Gastrocnemius medialis (tissue), 4 donors: ENCODE data around the gene CEBPG. TPM values are rescaled to one million over a fixed set of nuclear protein-coding genes. Genes with fewer than 3 reads are reported as not detected.

Experiments used
- ATAC-seq, 2 donors: fragments of 150-250 bp; one replicate each; pipeline ENCODE4 v1.9.1; 2016
- DNase-seq, 2 donors: peaks; one replicate each; pipeline ENCODE4 v3.0.0-alpha.2; 2019
- H3K27ac ChIP-seq, 4 donors: fragments of 200-600 bp; sonication (generic); 1 replicate in 1 of 4; 2 replicates in 3 of 4; pipeline ENCODE4 v1.5.1; 2016 to 2018; ENCODE audit warnings: mild to moderate bottlenecking in 2 of 4, moderate library complexity in 1 of 4
- H3K27me3 ChIP-seq, 3 donors: fragments of 200-600 bp; sonication (generic) in 2 of 3; 1 replicate in 1 of 3; 2 replicates in 2 of 3; pipeline versions ENCODE4 v1.5.1 to v1.6.0; 2016 to 2019; ENCODE audit warnings: mild to moderate bottlenecking in 1 of 3, moderate library complexity in 1 of 3
- H3K36me3 ChIP-seq, 2 donors: fragments of 200-600 bp; sonication (generic) in 1 of 2; one replicate each; pipeline ENCODE4 v1.5.1; 2017 to 2018
- H3K4me1 ChIP-seq, 2 donors: fragments of 200-600 bp; sonication (generic) in 1 of 2; one replicate each; pipeline ENCODE4 v1.5.1; 2016 to 2017; ENCODE audit warnings: mild to moderate bottlenecking in 2 of 2
- H3K4me3 ChIP-seq, 4 donors: fragments of 200-600 bp; sonication (generic) in 3 of 4; 1 replicate in 1 of 4; 2 replicates in 3 of 4; pipeline ENCODE4 v1.5.1; 2016 to 2019; ENCODE audit warnings: mild to moderate bottlenecking in 2 of 4
- H3K9me3 ChIP-seq, 3 donors: fragments of 200-600 bp; sonication (generic) in 2 of 3; 1 replicate in 1 of 3; 2 replicates in 2 of 3; pipeline ENCODE4 v1.5.1; 2016 to 2019
- POLR2A ChIP-seq, 2 donors: fragments of 450-650 bp; IDR thresholded peaks; one replicate each; pipeline ENCODE4 v1.6.1; 2017; ENCODE audit warnings: antibody characterized with exemption in 2 of 2, mild to moderate bottlenecking in 2 of 2, moderate library complexity in 2 of 2
- in situ Hi-C, 4 donors: fragments of 200-750 bp; cut with MboI; loops; one replicate each; pipeline versions ENCODE4 v1.15.0 to v1.8.0; 2017; ENCODE audit warnings: low sequenced_read_pairs in 4 of 4
- intact Hi-C: fragments of 100-400 bp; cut with DNase I; formaldehyde crosslinking; loops from one replicate; pipeline ENCODE4 v1.15.1; 2023; ENCODE audit warnings: low total_unique reads
- total RNA-seq, 4 donors: library from RNA; depleted of rRNA; stranded (reverse); fragments of >200 nt; gene quantifications; one replicate each; pipeline versions ENCODE4 v1.1.0 to v1.2.3, GENCODE V29; 2016
- TF ChIP-seq, protein P1 (sequence below), 5 experiments: fragments of 450-650 bp in 3 of 5; fragments of 200-600 bp in 2 of 5; sonication (generic) in 2 of 5; IDR thresholded peaks in 4 of 5; conservative IDR thresholded peaks in 1 of 5; 1 replicate in 4 of 5; 2 replicates in 1 of 5; pipeline ENCODE4 v1.5.1; 2016 to 2019; ENCODE audit warnings: antibody characterized with exemption in 5 of 5, mild to moderate bottlenecking in 3 of 5, moderate library complexity in 3 of 5

The CEBPG gene
- total RNA-seq, 4 donors from 2014 or later = 44.2 to 50.1 (median 46.1) TPM

DNA sequence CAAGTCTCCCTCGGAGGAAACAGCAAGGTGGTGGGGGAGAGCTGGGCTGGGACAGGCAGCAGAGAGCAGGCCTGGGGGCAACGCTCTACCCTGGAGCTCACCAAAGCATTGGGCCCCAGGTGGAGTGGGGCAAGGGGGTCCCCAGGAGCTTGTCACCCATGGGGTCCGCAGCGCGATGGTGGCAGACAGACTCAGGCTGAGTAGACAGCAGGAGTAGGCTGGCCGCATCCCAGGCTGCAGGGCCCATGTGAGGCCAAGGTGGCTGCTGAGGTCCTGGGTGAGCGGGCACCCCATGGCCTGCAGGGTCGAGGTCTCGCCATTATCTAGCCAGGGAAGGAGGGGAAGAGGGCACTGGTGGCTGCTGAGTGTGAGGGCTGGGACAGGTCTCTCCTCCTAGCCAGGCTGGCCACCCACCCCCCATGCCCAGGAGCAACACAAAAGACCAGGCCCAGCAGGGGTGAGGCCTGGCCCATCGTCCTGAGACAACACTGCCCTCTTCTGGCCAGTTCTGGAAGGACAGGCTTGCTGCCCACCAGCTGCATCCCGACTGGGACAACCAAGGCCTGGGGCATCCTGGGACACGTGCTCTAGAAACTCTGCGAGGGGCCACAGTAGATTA, 33.1 kb downstream of the CEBPG start:
- ATAC-seq (peak; percentile 49 to 80), DNase-seq (peak in 1 of 2 donors; percentile 60)
- Histone ChIP-seq H3K27ac (no peak overlapping the region), H3K27me3 (no peaks in the 10 kb centered on the region), H3K9me3 (no peaks in the 10 kb centered on the region), H3K4me1 (peaks cover 0 to 7% of the 10 kb centered on the region in 2 donors), H3K4me3 (no peak overlapping the region), H3K36me3 (no peaks in the 10 kb centered on the region)
- TF ChIP-seq, protein P1, sequence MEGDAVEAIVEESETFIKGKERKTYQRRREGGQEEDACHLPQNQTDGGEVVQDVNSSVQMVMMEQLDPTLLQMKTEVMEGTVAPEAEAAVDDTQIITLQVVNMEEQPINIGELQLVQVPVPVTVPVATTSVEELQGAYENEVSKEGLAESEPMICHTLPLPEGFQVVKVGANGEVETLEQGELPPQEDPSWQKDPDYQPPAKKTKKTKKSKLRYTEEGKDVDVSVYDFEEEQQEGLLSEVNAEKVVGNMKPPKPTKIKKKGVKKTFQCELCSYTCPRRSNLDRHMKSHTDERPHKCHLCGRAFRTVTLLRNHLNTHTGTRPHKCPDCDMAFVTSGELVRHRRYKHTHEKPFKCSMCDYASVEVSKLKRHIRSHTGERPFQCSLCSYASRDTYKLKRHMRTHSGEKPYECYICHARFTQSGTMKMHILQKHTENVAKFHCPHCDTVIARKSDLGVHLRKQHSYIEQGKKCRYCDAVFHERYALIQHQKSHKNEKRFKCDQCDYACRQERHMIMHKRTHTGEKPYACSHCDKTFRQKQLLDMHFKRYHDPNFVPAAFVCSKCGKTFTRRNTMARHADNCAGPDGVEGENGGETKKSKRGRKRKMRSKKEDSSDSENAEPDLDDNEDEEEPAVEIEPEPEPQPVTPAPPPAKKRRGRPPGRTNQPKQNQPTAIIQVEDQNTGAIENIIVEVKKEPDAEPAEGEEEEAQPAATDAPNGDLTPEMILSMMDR (IDR thresholded peaks at IDR 0.05 in 4 of 5, conservative IDR thresholded peaks at IDR 0.05 in 1 of 5) = peak; percentile 91 to 98 (median 97)
- no peak for TF ChIP-seq POLR2A (IDR thresholded peaks at IDR 0.05)
- in situ Hi-C loops = loop anchor here in 3 of 4 donors (5.0 kb wide), 1 partner anchor 169 kb away; no protein-coding TSS in a partner anchor
- intact Hi-C loops = loop anchor here (1.0 kb wide), 1 partner anchor 165 kb away; no protein-coding TSS in a partner anchor

DNA sequence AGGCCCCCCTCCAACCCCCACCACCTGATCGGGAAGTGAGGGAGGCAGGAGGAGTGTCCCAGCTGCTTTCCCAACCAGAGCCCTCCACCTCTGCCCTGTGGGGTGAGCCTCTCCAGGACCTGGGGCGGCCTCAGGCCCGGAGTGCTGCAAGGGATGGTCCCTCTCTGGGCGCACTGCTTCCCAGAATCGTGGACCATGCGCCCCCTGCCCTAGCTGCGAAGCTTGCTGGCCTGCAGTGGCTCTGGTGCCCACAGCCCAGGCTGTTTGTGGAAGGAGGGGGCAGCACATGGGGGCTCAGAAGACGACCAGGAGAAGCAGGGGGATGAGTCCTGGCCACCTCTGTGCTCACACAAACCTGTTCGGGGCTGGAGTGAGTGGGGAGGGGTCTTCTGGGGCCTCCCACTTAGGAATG, 33.6 kb downstream of the CEBPG start:
- intact Hi-C loops = loop anchor here (1.0 kb wide), 1 partner anchor 166 kb away; no protein-coding TSS in a partner anchor

DNA sequence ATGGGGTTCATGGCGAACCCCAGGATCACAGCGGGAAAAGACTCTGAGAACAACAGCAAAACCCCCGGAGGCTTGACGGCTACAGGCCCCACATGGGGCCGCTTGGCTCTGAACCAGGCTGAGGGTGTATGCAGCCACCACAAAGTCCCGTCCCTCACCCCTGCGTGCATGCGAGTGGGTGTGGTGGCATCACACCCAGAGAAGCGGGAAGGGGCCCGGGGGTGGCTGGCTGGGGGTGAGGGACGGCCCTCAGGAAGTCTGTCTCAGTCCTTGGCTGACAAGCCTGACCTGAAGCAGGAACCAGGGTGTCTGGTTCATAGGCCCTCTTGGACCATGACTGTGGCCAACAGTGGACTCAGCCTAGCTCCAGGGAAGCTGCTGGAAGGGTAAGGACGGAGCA, 34.2 kb downstream of the CEBPG start:
- Histone ChIP-seq H3K36me3 (no peaks in the 10 kb centered on the region), H3K4me3 (no peak overlapping the region), H3K4me1 (peaks cover 0 to 7% of the 10 kb centered on the region in 2 donors), H3K27me3 (no peaks in the 10 kb centered on the region), H3K9me3 (no peaks in the 10 kb centered on the region), H3K27ac (no peak overlapping the region)
- in situ Hi-C loops (loop anchor here in 3 of 4 donors (5.0 kb wide), 1 partner anchor 170 kb away; no protein-coding TSS in a partner anchor), intact Hi-C loops (loop anchor here (1.0 kb wide), 1 partner anchor 166 kb away; no protein-coding TSS in a partner anchor)
- TF ChIP-seq, protein P1 (IDR thresholded peaks at IDR 0.05 in 4 of 5, conservative IDR thresholded peaks at IDR 0.05 in 1 of 5) = no peak
- no peak for TF ChIP-seq POLR2A (IDR thresholded peaks at IDR 0.05)
- DNase-seq (no peak), ATAC-seq (no peak)

More for the DNA sequence above, 33.6 kb downstream of the CEBPG start:
- no peak for TF ChIP-seq POLR2A (IDR thresholded peaks at IDR 0.05)
- TF ChIP-seq, protein P1 (IDR thresholded peaks at IDR 0.05 in 4 of 5, conservative IDR thresholded peaks at IDR 0.05 in 1 of 5) = peak in 2 of 5 experiments; percentile 8 to 16
- Histone ChIP-seq H3K4me3 (no peak overlapping the region), H3K27ac (no peak overlapping the region), H3K36me3 (no peaks in the 10 kb centered on the region), H3K27me3 (no peaks in the 10 kb centered on the region), H3K4me1 (peaks cover 0 to 7% of the 10 kb centered on the region in 2 donors), H3K9me3 (no peaks in the 10 kb centered on the region)
- DNase-seq (no peak), ATAC-seq (peak in 1 of 2 donors; percentile 9)
- in situ Hi-C loops = loop anchor here in 3 of 4 donors (5.0 kb wide), 1 partner anchor 170 kb away; no protein-coding TSS in a partner anchor

DNA sequence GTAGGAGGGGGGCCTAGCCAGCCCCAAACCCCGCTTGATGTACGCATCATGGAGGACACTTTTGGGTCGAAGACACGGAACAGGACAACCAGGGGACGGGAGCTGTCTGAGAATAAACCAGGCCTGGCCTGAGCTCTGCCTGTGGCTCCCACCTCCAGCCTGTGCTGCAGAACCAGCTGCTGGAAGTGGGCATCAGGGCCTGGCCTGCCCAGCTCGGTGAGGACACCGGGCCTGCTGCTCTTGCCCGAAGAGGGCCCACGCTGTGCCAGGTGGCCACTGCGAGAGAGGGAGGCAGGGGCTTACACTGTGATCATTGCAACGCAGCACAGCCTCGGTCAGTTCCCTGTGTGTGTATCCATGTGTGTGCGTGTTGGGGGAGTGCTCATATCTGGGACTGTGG, 34.6 kb downstream of the CEBPG start:
- TF ChIP-seq, protein P1 (IDR thresholded peaks at IDR 0.05 in 4 of 5, conservative IDR thresholded peaks at IDR 0.05 in 1 of 5) = no peak
- TF ChIP-seq POLR2A (IDR thresholded peaks at IDR 0.05) = no peak
- H3K27me3 ChIP-seq = no peaks in the 10 kb centered on the region
- H3K9me3 ChIP-seq = no peaks in the 10 kb centered on the region
- in situ Hi-C loops (loop anchor here in 3 of 4 donors (5.0 kb wide), 1 partner anchor 171 kb away; no protein-coding TSS in a partner anchor), intact Hi-C loops (no loop called here)
- H3K36me3 ChIP-seq = no peaks in the 10 kb centered on the region
- ATAC-seq (no peak), DNase-seq (no peak)
- peaks cover 0 to 7% of the 10 kb centered on the region in 2 donors for H3K4me1 ChIP-seq
- H3K4me3 ChIP-seq = no peak overlapping the region
- H3K27ac ChIP-seq = no peak overlapping the region
